Daoy (cell line): Measurements from ENCODE around the gene ZNF343. TPM values are rescaled to one million over a fixed set of nuclear protein-coding genes. Genes with fewer than 3 reads are reported as not detected.
"Not testable (repeated sequence)": the region's sequence is repeated elsewhere in the genome, so short reads cannot be mapped to it uniquely, and the experiment has no call there.

ENCODE experiments used
- DNase-seq: peaks from one replicate; pipeline ENCODE4 v3.0.0-alpha.2; 2015; ENCODE audit warnings: low read depth
- total RNA-seq: library from RNA; depleted of rRNA; stranded (reverse); fragments of >200 nt; shearing (Covaris generic); gene quantifications from 2 replicates; pipeline ENCODE4 v1.2.3, GENCODE V29; 2014; rRNA removed

ZNF343 gene
- total RNA-seq: 10.5 and 13.8 TPM in 2 replicates

GRCh38 chr20:2508631-2509467 lies at the start of gene ZNF343:
ZNF343 (minus strand) TSS chr20:2508915; CDS start chr20:2493895, 15,020 bp downstream.
- peak; percentile 84 for DNase-seq

GRCh38 chr20:2557873-2558580 lies 49.3 kb upstream of the ZNF343 start:
- DNase-seq: no peak

GRCh38 chr20:2545594-2545993 lies 36.9 kb upstream of the ZNF343 start:
- no peak for DNase-seq

GRCh38 chr20:2544211-2544610 lies 35.5 kb upstream of the ZNF343 start:
- DNase-seq: no peak

GRCh38 chr20:2542361-2542760 lies 33.6 kb upstream of the ZNF343 start:
- no peak for DNase-seq

- no peak for DNase-seq
Observed at GRCh38 chr20:2541940-2542339, 33.2 kb upstream of the ZNF343 start.

- no peak for DNase-seq
Observed at GRCh38 chr20:2538931-2539720, 30.4 kb upstream of the ZNF343 start.

- DNase-seq: no peak
Observed at GRCh38 chr20:2538356-2538755, 29.6 kb upstream of the ZNF343 start.

GRCh38 chr20:2537101-2537500 lies 28.4 kb upstream of the ZNF343 start:
- DNase-seq: no peak

GRCh38 chr20:2536560-2536986 lies 27.9 kb upstream of the ZNF343 start, which contains the start of gene TMC2:
TMC2 (plus strand) TSS chr20:2536573; CDS start chr20:2536622, 49 bp downstream.
- no peak for DNase-seq

- no peak for DNase-seq
Observed at GRCh38 chr20:2535711-2536559, 27.2 kb upstream of the ZNF343 start.

GRCh38 chr20:2533118-2533517 lies 24.4 kb upstream of the ZNF343 start:
- no peak for DNase-seq

GRCh38 chr20:2528671-2529271 lies 20.1 kb upstream of the ZNF343 start:
- DNase-seq: no peak

GRCh38 chr20:2527762-2528161 lies 19.0 kb upstream of the ZNF343 start:
- DNase-seq: no peak

GRCh38 chr20:2526218-2526583 lies 17.5 kb upstream of the ZNF343 start:
- DNase-seq: not testable (repeated sequence)

- peak; percentile 68 for DNase-seq
Observed at GRCh38 chr20:2524709-2525506, 16.2 kb upstream of the ZNF343 start.

- peak; percentile 82 for DNase-seq
Observed at GRCh38 chr20:2523919-2524708, 15.4 kb upstream of the ZNF343 start.

GRCh38 chr20:2522826-2523429 lies 14.2 kb upstream of the ZNF343 start:
- DNase-seq: not testable (repeated sequence)
